Stimulated activated naive CD4-positive, alpha-beta T cell (primary cell): ENCODE results near the gene RNF157.

ENCODE experiments used
- DNase-seq, 6 experiments: peaks; one replicate each; lab custom pipeline; 2025; lab: John Stamatoyannopoulos, UW

The RNF157 gene

GRCh38 chr17:76157759-76158158 lies 82.5 kb downstream of the RNF157 start:
- DNase-seq, result no peak

- no peak for DNase-seq
Measured at GRCh38 chr17:76156662-76156991, 83.7 kb downstream of the RNF157 start.

- DNase-seq, result no peak
Measured at GRCh38 chr17:76155988-76156661, 84.2 kb downstream of the RNF157 start.

- no peak for DNase-seq
Measured at GRCh38 chr17:76154936-76155845, 85.1 kb downstream of the RNF157 start.

GRCh38 chr17:76154292-76154691 lies 86.0 kb downstream of the RNF157 start:
- DNase-seq, result no peak

GRCh38 chr17:76153640-76154039 lies 86.7 kb downstream of the RNF157 start:
- no peak for DNase-seq

GRCh38 chr17:76153202-76153601 lies 87.1 kb downstream of the RNF157 start:
- DNase-seq, result no peak

- no peak for DNase-seq
Measured at GRCh38 chr17:76152591-76152990, 87.7 kb downstream of the RNF157 start.

GRCh38 chr17:76151896-76152454 lies 88.3 kb downstream of the RNF157 start:
- peak; percentile 13 to 74 (median 48) for DNase-seq

- DNase-seq, result no peak
Measured at GRCh38 chr17:76150712-76151622, 89.3 kb downstream of the RNF157 start.

GRCh38 chr17:76149214-76149613 lies 91.1 kb downstream of the RNF157 start:
- no peak for DNase-seq

- DNase-seq, result no peak
Measured at GRCh38 chr17:76148015-76148326, 92.3 kb downstream of the RNF157 start.

- no peak for DNase-seq
Measured at GRCh38 chr17:76147211-76148014, 92.9 kb downstream of the RNF157 start.

- no peak for DNase-seq
Measured at GRCh38 chr17:76146053-76146851, 94.0 kb downstream of the RNF157 start.

- DNase-seq, result peak; percentile 24 to 83 (median 54)
Measured at GRCh38 chr17:76145231-76146052, 94.9 kb downstream of the RNF157 start.

- DNase-seq, result no peak
Measured at GRCh38 chr17:76142585-76143041, 97.7 kb downstream of the RNF157 start.

- no peak for DNase-seq
Measured at GRCh38 chr17:76142039-76142584, 98.2 kb downstream of the RNF157 start.

GRCh38 chr17:76141212-76142038 lies 98.9 kb downstream of the RNF157 start, which contains the start of gene FOXJ1:
Gene FOXJ1, minus strand, starts transcription at chr17:76141245. Its CDS starts 850 bp downstream, at chr17:76140395.
- DNase-seq, result peak; percentile 85 to 94 (median 90)
